Vagina (tissue), 2 donors: ENCODE measurements around the gene DFFB.

ENCODE experiments used
- CTCF ChIP-seq, 3 experiments: fragments of 450-650 bp in 2 of 3; fragments of 200-600 bp in 1 of 3; sonication (generic) in 1 of 3; IDR thresholded peaks; one replicate each; pipeline ENCODE4 v1.5.1; 2017 to 2019; ENCODE audit warnings: antibody characterized with exemption in 3 of 3, mild to moderate bottlenecking in 2 of 3, moderate library complexity in 2 of 3
- POLR2AphosphoS5 ChIP-seq, 2 donors: sonication (generic); formaldehyde crosslinking; IDR thresholded peaks; one replicate each; pipeline ENCODE4 v1.9.0; 2017; ENCODE audit warnings: antibody characterized with exemption in 2 of 2, mild to moderate bottlenecking in 2 of 2, low read depth in 1 of 2; ENCODE audit not compliant: insufficient read depth in 1 of 2

GRCh38 chr1:3900150-3900968 is 43.1 kb downstream of the DFFB start, which contains the start of gene C1orf174:
- TF ChIP-seq CTCF (IDR thresholded peaks at IDR 0.05) (no peak), POLR2AphosphoS5 (IDR thresholded peaks at IDR 0.05; ENCODE audit: insufficient read depth in 1 of 2, low read depth in 1 of 2) (peak in 1 of 2 donors; percentile 79)
